B cell (primary cell): ENCODE results near the gene KANK3. TPM values are rescaled to one million over a fixed set of nuclear protein-coding genes. Genes with fewer than 3 reads are reported as not detected.

Experiments
- ATAC-seq: fragments of 200-7000 bp; cut with Tn5 transposase; one replicate; pipeline ENCODE4 v1.10.0; 2021; ENCODE audit warnings: low read depth, mild to moderate bottlenecking, moderate number of reproducible peaks, moderate library complexity
- CTCF ChIA-PET: fragments of 350-600 bp; sonication (Branson Sonifier 250); formaldehyde crosslinking; loops from one replicate; lab custom pipeline; 2021; ENCODE audit warnings: antibody characterized with exemption, inconsistent platforms; lab: Charles Lee
- POLR2A ChIA-PET: fragments of 350-600 bp; sonication (Branson Sonifier 250); formaldehyde crosslinking; loops from one replicate; lab custom pipeline; 2021; ENCODE audit warnings: antibody characterized with exemption; lab: Charles Lee
- DNase-seq: peaks from one replicate; pipeline ENCODE4 v3.0.0; 2013
- H2AFZ ChIP-seq: 2 replicates; pipeline ENCODE4 v1.6.1; 2012; ENCODE audit warnings: mild to moderate bottlenecking, low read depth, low read length; ENCODE audit not compliant: insufficient read depth, poor library complexity, severe bottlenecking
- H3K27ac ChIP-seq, 2 donors: 1 replicate in 1 of 2; 2 replicates in 1 of 2; pipeline ENCODE4 v1.5.1; 2012 to 2013; ENCODE audit warnings: low read length in 2 of 2, mild to moderate bottlenecking in 2 of 2, moderate library complexity in 1 of 2
- H3K27me3 ChIP-seq, 4 experiments: fragments of 200-600 bp in 1 of 4; sonication (generic) in 1 of 4; replicated peaks in 1 of 4; 1 replicate in 2 of 4; 2 replicates in 2 of 4; pipeline versions ENCODE4 v1.6.1 to v1.7.0; 2013 to 2016; ENCODE audit warnings: low read length in 3 of 4, mild to moderate bottlenecking in 2 of 4, mixed read lengths in 1 of 4, moderate library complexity in 1 of 4; ENCODE audit not compliant: insufficient read depth in 4 of 4, control insufficient read depth in 3 of 4; ENCODE audit errors: control extremely low read depth in 1 of 4
- H3K36me3 ChIP-seq, 2 experiments: replicated peaks in 1 of 2; 1 replicate in 1 of 2; 2 replicates in 1 of 2; pipeline versions ENCODE4 v1.6.1 to v1.7.1; 2013; ENCODE audit warnings: low read length in 1 of 2; ENCODE audit not compliant: insufficient read depth in 2 of 2, control insufficient read depth in 1 of 2; ENCODE audit errors: control extremely low read depth in 1 of 2, extremely low read depth in 1 of 2
- H3K4me1 ChIP-seq, 2 donors: fragments of 200-600 bp in 1 of 2; sonication (generic) in 1 of 2; 1 replicate in 1 of 2; 2 replicates in 1 of 2; pipeline versions ENCODE4 v1.5.1 to v1.6.1; 2013 to 2017; ENCODE audit warnings: low read length in 2 of 2; ENCODE audit not compliant: control insufficient read depth in 2 of 2, insufficient read depth in 2 of 2
- H3K4me2 ChIP-seq: replicated peaks from 2 replicates; pipeline ENCODE3; 2012; ENCODE audit warnings: mild to moderate bottlenecking, low read depth, low read length; ENCODE audit not compliant: poor library complexity, severe bottlenecking
- H3K4me3 ChIP-seq, 5 experiments: fragments of 200-600 bp in 1 of 5; sonication (generic) in 1 of 5; 1 replicate in 3 of 5; 2 replicates in 2 of 5; pipeline versions ENCODE4 v1.5.1 to v1.7.0; 2011 to 2016; ENCODE audit warnings: low read length in 4 of 5, mild to moderate bottlenecking in 4 of 5, low read depth in 2 of 5, control low read depth in 1 of 5, moderate library complexity in 1 of 5; ENCODE audit not compliant: insufficient read depth in 1 of 5; ENCODE audit errors: control extremely low read depth in 1 of 5, extremely low read depth in 1 of 5
- H3K79me2 ChIP-seq: fragments of 200-600 bp; sonication (generic); one replicate; pipeline ENCODE4 v1.6.0; 2016; ENCODE audit warnings: low read length; ENCODE audit not compliant: control insufficient read depth, insufficient read depth
- H3K9ac ChIP-seq: fragments of 200-600 bp; sonication (generic); 2 replicates; pipeline ENCODE4 v1.6.1; 2017; ENCODE audit warnings: mild to moderate bottlenecking, low read length, moderate library complexity
- H3K9me3 ChIP-seq, 3 donors: one replicate each; pipeline versions ENCODE4 v1.6.1 to v1.7.1; 2013; ENCODE audit warnings: low read length in 2 of 3; ENCODE audit not compliant: control insufficient read depth in 2 of 3, insufficient read depth in 1 of 3; ENCODE audit errors: control extremely low read depth in 1 of 3
- H4K20me1 ChIP-seq: 2 replicates; pipeline ENCODE4 v1.6.0; 2012; ENCODE audit warnings: mild to moderate bottlenecking, low read length; ENCODE audit not compliant: insufficient read depth, control insufficient read depth, poor library complexity, severe bottlenecking
- H3K27ac Mint-ChIP-seq: one replicate; pipeline ENCODE4 v1.8.0; 2021; ENCODE audit warnings: mixed read lengths
- H3K27me3 Mint-ChIP-seq: one replicate; pipeline ENCODE4 v1.8.0; 2021; ENCODE audit warnings: mixed read lengths
- H3K4me1 Mint-ChIP-seq: one replicate; pipeline ENCODE4 v1.8.0; 2021; ENCODE audit warnings: mixed read lengths
- H3K4me3 Mint-ChIP-seq: one replicate; pipeline ENCODE4 v1.8.0; 2021; ENCODE audit warnings: mixed read lengths
- H3K9me3 Mint-ChIP-seq: one replicate; pipeline ENCODE4 v1.8.0; 2022; ENCODE audit warnings: mixed read lengths; ENCODE audit not compliant: insufficient read depth
- EZH2 ChIP-seq: IDR thresholded peaks from 2 replicates; pipeline ENCODE4 v1.6.1; 2012; ENCODE audit warnings: borderline replicate concordance, low read depth, mild to moderate bottlenecking, moderate library complexity, low read length; ENCODE audit not compliant: insufficient read depth, poor library complexity, severe bottlenecking
- WGBS: methylation state at CpG from one replicate; pipeline ENCODE4 v1.1.5; 2013; ENCODE audit warnings: missing lambda C conversion rate; ENCODE audit not compliant: insufficient coverage; 5-methylcytosine and 5-hydroxymethylcytosine counted together
- intact Hi-C: fragments of 100-400 bp; cut with micrococcal nuclease; formaldehyde crosslinking; loops from one replicate; pipeline ENCODE4 v1.10.0; 2022
- polyA plus RNA-seq: library from polyadenylated mRNA; depleted of rRNA; stranded (reverse); fragments of >200 nt; gene quantifications from 2 replicates; pipeline ENCODE4 v1.2.3, GENCODE V29; 2012
- total RNA-seq, 2 donors: library from RNA; stranded (reverse); fragments of 120-200 nt in 1 of 2; gene quantifications; 1 replicate in 1 of 2; 2 replicates in 1 of 2; pipeline versions ENCODE4 v1.2.3 to v1.2.4, GENCODE V29; 2013 to 2022
- TF ChIP-seq, protein P1 (sequence below): fragments of 200-600 bp; IDR thresholded peaks from one replicate; pipeline ENCODE4 v1.8.0; 2022; ENCODE audit warnings: antibody characterized with exemption, mild to moderate bottlenecking

Gene KANK3
- total and polyA plus RNA-seq, 2 donors (not counting 1 experiment from before 2014, with no cell fraction given): 0.27 to 0.34 TPM

- Histone ChIP-seq H3K9me3 (peaks cover 0 to 5% (median 0%) of the 10 kb centered on the region in 3 donors), H2AFZ (no peak overlapping the region), H3K9ac (no peak overlapping the region), H4K20me1 (peaks cover 63% of the 10 kb centered on the region), H3K27ac (no peak overlapping the region), H3K27me3 (no peaks in the 10 kb centered on the region), H3K79me2 (peaks cover 68% of the 10 kb centered on the region), H3K36me3 (no peaks in the 10 kb centered on the region), H3K4me3 (no peak overlapping the region), H3K4me1 (peaks cover 10 to 20% of the 10 kb centered on the region in 2 donors), H3K4me2 (no peak overlapping the region)
- CTCF ChIA-PET: interaction anchor here (0.8 to 3.9 kb wide), 3 partner anchors 21 to 1997 kb away, joined by 3 to 13 read pairs (median 5); partner anchors contain the start of gene MARCHF2
- ATAC-seq (no peak), DNase-seq (no peak)
- H3K4me3 Mint-ChIP-seq: peak overlapping the region; percentile 57
- 69% methylated on average over 11 of the region's 11 CpGs for WGBS
- H3K9me3 Mint-ChIP-seq: no peaks in the 10 kb centered on the region
- no peak overlapping the region for H3K27ac Mint-ChIP-seq
- intact Hi-C loops: loop anchor here (5.0 kb wide), 1 partner anchor 1425 kb away; the partner anchor contains the start of gene FBXL12
- no peaks in the 10 kb centered on the region for H3K27me3 Mint-ChIP-seq
- POLR2A ChIA-PET: interaction anchor here (0.7 to 0.8 kb wide), 2 partner anchors 472 to 1583 kb away, joined by 3 to 5 read pairs; partner anchors contain the start of gene SNAPC2
- TF ChIP-seq, protein P1, sequence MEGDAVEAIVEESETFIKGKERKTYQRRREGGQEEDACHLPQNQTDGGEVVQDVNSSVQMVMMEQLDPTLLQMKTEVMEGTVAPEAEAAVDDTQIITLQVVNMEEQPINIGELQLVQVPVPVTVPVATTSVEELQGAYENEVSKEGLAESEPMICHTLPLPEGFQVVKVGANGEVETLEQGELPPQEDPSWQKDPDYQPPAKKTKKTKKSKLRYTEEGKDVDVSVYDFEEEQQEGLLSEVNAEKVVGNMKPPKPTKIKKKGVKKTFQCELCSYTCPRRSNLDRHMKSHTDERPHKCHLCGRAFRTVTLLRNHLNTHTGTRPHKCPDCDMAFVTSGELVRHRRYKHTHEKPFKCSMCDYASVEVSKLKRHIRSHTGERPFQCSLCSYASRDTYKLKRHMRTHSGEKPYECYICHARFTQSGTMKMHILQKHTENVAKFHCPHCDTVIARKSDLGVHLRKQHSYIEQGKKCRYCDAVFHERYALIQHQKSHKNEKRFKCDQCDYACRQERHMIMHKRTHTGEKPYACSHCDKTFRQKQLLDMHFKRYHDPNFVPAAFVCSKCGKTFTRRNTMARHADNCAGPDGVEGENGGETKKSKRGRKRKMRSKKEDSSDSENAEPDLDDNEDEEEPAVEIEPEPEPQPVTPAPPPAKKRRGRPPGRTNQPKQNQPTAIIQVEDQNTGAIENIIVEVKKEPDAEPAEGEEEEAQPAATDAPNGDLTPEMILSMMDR: no peak
- TF ChIP-seq EZH2: no peak
- peaks cover 39% of the 10 kb centered on the region for H3K4me1 Mint-ChIP-seq
These were observed 49.0 kb upstream of the KANK3 start for GRCh38 chr19:8392017-8392591.
